ENCODE measurements around the gene SMAP2.

SMAP2 gene

DNA sequence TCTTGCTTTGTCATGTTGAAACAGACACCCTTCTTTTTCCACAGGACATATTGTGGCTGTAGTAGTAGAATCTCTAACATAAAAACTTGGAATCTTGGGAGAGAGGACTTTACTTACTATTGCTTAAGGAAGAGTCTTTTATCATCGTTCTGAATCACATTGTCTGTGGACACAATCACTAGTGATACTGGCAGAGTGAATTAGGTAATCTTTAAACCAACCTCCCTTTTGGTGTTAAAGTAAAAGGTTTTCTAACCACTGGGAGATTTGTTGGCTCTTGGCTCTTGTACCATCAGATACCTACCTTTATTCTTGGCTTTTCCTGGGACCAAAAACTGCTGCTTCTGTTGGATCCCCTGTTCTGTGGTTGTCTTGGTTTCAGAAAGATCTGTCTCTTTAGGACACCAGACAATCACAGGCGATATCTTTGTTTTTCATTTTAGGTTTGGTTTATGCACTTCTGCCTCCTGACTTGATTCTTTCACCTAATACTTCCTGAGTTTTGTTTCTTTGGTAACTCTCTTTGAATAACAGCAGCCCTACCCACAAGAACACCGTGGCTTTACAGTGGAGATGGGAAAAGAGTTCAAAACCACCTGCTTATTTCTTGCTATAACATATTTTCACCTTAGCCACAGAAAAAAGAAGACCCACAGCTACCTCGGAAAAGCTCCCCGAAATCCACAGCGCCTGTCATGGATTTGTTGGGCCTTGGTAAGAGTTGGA lies 40.2 kb downstream of the SMAP2 start:
- Histone ChIP-seq H3K4me1 (ENCODE audit: low read depth, poor library complexity, severe bottlenecking) (no peaks in the 10 kb centered on the region), H3K4me3 (IDR thresholded peaks at IDR 0.05; ENCODE audit: insufficient read depth, low read depth, low read length) (no peak overlapping the region), H3K79me2 (ENCODE audit: insufficient read depth, low read depth) (no peaks in the 10 kb centered on the region), H4K20me1 (ENCODE audit: insufficient read depth) (no peaks in the 10 kb centered on the region), H3K9ac (no peak overlapping the region), H3K4me2 (no peak overlapping the region), H3K27ac (no peak overlapping the region), H3K36me3 (ENCODE audit: insufficient read depth) (peaks cover 7% of the 10 kb centered on the region; the same call in 1 of the 2 replicates), H2AFZ (ENCODE audit: low read depth) (no peak overlapping the region), H3K27me3 (ENCODE audit: insufficient read depth, low read depth) (no peaks in the 10 kb centered on the region)
- TF ChIP-seq, protein P1, sequence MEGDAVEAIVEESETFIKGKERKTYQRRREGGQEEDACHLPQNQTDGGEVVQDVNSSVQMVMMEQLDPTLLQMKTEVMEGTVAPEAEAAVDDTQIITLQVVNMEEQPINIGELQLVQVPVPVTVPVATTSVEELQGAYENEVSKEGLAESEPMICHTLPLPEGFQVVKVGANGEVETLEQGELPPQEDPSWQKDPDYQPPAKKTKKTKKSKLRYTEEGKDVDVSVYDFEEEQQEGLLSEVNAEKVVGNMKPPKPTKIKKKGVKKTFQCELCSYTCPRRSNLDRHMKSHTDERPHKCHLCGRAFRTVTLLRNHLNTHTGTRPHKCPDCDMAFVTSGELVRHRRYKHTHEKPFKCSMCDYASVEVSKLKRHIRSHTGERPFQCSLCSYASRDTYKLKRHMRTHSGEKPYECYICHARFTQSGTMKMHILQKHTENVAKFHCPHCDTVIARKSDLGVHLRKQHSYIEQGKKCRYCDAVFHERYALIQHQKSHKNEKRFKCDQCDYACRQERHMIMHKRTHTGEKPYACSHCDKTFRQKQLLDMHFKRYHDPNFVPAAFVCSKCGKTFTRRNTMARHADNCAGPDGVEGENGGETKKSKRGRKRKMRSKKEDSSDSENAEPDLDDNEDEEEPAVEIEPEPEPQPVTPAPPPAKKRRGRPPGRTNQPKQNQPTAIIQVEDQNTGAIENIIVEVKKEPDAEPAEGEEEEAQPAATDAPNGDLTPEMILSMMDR (conservative IDR thresholded peaks at IDR 0.05; ENCODE audit: low read depth, low read length) = no peak

DNA sequence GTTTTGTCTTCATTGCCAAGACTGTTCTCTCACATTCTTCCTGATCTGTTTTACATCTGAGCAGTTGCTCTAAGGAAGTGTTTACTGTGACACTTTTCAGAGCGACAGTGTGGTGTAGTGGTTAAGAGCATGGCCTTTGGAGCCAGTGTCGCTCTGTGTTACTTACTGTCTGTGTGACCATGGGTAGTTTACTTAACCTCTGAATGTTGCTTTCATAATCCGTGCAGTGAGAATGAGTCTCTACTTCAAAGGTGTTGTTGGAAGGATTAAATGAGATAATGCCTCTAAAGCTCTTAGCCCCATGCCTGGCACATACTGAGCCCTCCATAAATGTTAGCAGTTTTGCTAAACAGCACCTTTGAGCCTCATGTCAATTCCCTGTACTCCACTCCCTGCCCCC lies 40.8 kb downstream of the SMAP2 start:
- Histone ChIP-seq H3K27me3 (ENCODE audit: insufficient read depth, low read depth) (no peaks in the 10 kb centered on the region), H3K4me3 (IDR thresholded peaks at IDR 0.05; ENCODE audit: insufficient read depth, low read depth, low read length) (no peak overlapping the region), H2AFZ (ENCODE audit: low read depth) (no peak overlapping the region), H3K4me2 (no peak overlapping the region), H3K36me3 (ENCODE audit: insufficient read depth) (peaks cover 7% of the 10 kb centered on the region; the same call in 1 of the 2 replicates), H4K20me1 (ENCODE audit: insufficient read depth) (no peaks in the 10 kb centered on the region), H3K27ac (no peak overlapping the region), H3K79me2 (ENCODE audit: insufficient read depth, low read depth) (no peaks in the 10 kb centered on the region), H3K4me1 (ENCODE audit: low read depth, poor library complexity, severe bottlenecking) (no peaks in the 10 kb centered on the region), H3K9ac (no peak overlapping the region)
- TF ChIP-seq, protein P1 (conservative IDR thresholded peaks at IDR 0.05; ENCODE audit: low read depth, low read length) = no peak

DNA sequence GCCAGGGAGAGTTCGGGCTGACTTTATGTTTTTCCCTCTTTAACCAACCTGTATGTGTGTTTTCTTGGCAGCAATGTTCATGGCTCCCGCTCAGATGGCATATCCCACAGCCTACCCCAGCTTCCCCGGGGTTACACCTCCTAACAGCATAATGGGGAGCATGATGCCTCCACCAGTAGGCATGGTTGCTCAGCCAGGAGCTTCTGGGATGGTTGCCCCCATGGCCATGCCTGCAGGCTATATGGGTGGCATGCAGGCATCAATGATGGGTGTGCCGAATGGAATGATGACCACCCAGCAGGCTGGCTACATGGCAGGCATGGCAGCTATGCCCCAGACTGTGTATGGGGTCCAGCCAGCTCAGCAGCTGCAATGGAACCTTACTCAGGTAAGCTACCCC lies 43.2 kb downstream of the SMAP2 start:
- Histone ChIP-seq H3K9ac (no peak overlapping the region), H3K4me2 (no peak overlapping the region), H3K4me3 (IDR thresholded peaks at IDR 0.05; ENCODE audit: insufficient read depth, low read depth, low read length) (no peak overlapping the region), H3K27me3 (ENCODE audit: insufficient read depth, low read depth) (no peaks in the 10 kb centered on the region), H4K20me1 (ENCODE audit: insufficient read depth) (no peaks in the 10 kb centered on the region), H2AFZ (ENCODE audit: low read depth) (no peak overlapping the region), H3K79me2 (ENCODE audit: insufficient read depth, low read depth) (no peaks in the 10 kb centered on the region), H3K27ac (no peak overlapping the region), H3K36me3 (ENCODE audit: insufficient read depth) (peaks cover 7% of the 10 kb centered on the region; the same call in 1 of the 2 replicates), H3K4me1 (ENCODE audit: low read depth, poor library complexity, severe bottlenecking) (no peaks in the 10 kb centered on the region)
- TF ChIP-seq, protein P1 (conservative IDR thresholded peaks at IDR 0.05; ENCODE audit: low read depth, low read length) = no peak

DNA sequence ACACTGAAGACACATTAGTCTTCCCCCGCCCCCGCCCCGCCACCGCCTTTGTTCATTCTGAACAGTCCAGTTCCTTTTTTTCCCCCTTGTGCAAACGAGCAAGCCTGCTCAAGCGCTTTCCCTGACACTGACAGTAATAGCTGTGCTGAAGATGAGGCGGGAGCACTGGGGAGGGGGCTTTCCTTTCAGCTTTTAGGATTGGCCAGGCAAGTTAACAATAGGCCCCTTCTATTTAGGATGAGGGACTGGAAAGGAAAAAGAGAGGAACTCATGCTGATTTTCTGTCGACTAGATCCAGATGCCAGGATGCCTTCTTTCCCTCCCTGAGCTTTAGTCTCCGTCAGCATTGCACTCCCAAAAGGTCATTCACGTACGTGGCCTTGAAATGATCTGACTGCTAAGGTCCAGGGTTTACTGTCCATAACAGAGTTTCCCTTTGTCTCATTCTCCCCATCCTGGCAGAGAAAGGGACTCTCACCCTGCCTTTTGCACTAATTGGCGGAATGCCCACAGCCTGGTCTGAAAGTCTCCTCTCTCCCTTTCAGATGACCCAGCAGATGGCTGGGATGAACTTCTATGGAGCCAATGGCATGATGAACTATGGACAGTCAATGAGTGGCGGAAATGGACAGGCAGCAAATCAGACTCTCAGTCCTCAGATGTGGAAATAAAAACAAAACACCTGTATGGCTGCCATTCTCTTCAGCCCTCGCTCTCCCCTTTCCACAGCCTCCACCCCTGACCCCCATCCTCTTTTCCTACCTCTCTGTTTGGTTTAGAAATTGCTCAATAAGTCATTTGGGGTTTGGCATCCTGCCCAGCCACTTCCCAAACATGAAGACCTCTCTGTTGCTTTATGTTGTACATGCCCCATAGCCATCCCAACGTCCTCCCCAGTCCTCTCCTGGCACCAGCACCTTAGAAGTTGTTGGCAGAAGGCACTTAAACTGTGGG lies 48.2 kb downstream of the SMAP2 start:
- no peaks in the 10 kb centered on the region for H3K4me1 ChIP-seq (ENCODE audit: low read depth, poor library complexity, severe bottlenecking)
- H3K36me3 ChIP-seq (ENCODE audit: insufficient read depth) = no peaks in the 10 kb centered on the region
- no peak overlapping the region for H3K4me2 ChIP-seq
- no peak overlapping the region for H3K4me3 ChIP-seq (IDR thresholded peaks at IDR 0.05; ENCODE audit: insufficient read depth, low read depth, low read length)
- no peak overlapping the region for H3K27ac ChIP-seq
- H3K27me3 ChIP-seq (ENCODE audit: insufficient read depth, low read depth) = no peaks in the 10 kb centered on the region
- H3K9ac ChIP-seq = no peak overlapping the region
- TF ChIP-seq, protein P1 (conservative IDR thresholded peaks at IDR 0.05; ENCODE audit: low read depth, low read length) = no peak
- no peak overlapping the region for H2AFZ ChIP-seq (ENCODE audit: low read depth)
- H3K79me2 ChIP-seq (ENCODE audit: insufficient read depth, low read depth) = no peaks in the 10 kb centered on the region
- no peaks in the 10 kb centered on the region for H4K20me1 ChIP-seq (ENCODE audit: insufficient read depth)
